Epithelial cell of prostate (primary cell): ENCODE results near the gene PRSS33.
A peak's percentile ranks its signal among the peaks of the same experiment; 100 is the strongest.

Experiments used
- DNase-seq: peaks from one replicate; pipeline ENCODE4 v3.0.0-alpha.2; 2011; ENCODE audit warnings: low read depth, low spot score
- H3K27ac ChIP-seq: fragments of 450-650 bp; 2 replicates; pipeline ENCODE4 v1.5.1; 2017; ENCODE audit warnings: mild to moderate bottlenecking

PRSS33 gene

DNA sequence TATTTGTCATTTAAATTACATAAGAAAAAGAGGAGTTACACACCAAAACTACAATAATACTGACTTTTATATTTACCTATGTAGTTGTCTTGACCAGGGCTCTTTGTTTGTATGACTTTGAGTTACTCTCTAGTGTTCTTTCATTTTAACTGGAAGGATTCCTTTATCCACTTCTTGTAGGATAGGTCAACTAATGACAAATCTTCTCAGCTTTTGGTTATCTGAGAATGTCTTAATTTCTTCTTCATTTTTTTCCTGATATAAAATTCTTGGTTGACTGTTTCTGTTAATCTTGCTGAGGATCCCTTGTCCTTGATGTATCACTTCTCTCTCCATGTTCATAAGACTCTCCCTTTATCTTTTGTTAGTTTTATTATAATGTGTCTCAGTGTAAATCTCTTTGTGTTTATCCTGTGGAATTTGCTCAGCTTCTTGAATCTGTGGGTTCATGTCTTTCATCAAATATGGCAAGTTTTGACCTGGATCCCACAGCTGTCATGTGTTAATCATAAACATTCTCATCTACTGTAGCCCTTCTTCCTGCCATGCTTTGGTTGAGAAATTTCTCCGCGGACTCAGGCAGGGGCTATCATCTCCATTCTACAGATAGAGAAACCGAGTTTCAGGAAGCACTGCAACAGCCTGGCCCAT is 16.3 kb upstream of the PRSS33 start:
- DNase-seq = no peak
- H3K27ac ChIP-seq = no peak overlapping the region

- peak; percentile 86 for DNase-seq
- peak overlapping the region; percentile 38 for H3K27ac ChIP-seq
These were observed 12.5 kb upstream of the PRSS33 start for GRCh38 chr16:2799859-2800226.

GRCh38 chr16:2799205-2799858 is 12.0 kb upstream of the PRSS33 start:
- no peak for DNase-seq
- H3K27ac ChIP-seq = peak overlapping the region; percentile 38

DNA sequence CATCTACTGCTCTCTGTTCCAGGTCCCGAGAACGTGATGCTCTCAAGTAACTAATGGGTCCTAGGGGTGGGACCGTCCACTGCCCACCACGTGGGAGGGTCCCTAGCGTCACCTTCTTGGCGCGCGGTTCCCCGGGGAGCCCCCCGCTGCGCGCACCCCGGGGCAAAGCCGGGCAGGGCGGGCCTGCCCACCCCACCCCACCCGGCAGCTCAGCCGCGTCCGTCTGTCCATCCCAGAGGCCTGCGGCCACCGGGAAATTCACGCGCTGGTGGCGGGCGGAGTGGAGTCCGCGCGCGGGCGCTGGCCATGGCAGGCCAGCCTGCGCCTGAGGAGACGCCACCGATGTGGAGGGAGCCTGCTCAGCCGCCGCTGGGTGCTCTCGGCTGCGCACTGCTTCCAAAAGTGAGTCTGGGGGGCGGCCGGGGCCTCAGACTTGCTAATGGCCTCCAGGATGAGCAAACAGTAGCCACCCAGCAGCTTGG is 11.4 kb upstream of the PRSS33 start:
- H3K27ac ChIP-seq = no peak overlapping the region
- no peak for DNase-seq

DNA sequence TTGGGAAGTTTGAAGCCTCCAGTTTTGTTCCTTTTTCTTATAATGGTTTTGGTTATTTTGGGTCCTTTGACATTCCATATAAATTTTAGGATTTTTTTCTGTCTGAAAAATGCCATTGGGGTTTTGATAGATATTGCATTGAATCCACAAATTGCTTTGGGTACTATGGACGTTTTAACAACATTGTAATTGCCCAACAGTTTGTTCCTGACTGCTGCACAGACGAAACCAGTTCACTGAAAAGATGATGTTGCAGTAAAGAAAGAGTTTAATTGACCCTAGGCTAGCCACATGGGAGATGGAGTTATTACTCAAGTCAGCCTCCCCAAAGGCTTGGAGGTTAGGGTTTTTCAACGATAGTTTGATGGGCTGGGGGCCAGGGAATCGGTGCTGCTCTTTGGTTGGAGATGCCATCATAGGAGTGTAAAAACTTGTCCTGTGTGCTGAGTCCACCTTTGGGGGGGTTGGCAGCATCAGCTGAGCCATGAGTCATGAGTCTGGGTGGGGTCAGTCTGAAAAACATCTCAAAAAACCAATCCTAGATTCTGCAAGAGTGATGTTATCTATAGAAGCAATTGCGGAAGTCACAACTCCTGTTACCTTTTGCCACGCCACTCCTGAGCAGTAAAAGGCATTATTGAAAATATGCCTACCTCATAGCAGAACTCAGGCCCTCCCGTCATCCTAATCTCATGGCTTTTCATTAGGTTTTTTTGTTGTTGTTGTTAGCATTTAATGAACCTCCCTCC is 8.2 kb upstream of the PRSS33 start:
- H3K27ac ChIP-seq = peak overlapping the region; percentile 29
- peak; percentile 6 for DNase-seq

- DNase-seq = no peak
- no peak overlapping the region for H3K27ac ChIP-seq
These were observed 5.6 kb upstream of the PRSS33 start for GRCh38 chr16:2792940-2793339.

- DNase-seq = no peak
- no peak overlapping the region for H3K27ac ChIP-seq
These were observed 3.8 kb upstream of the PRSS33 start for GRCh38 chr16:2791174-2791573.

DNA sequence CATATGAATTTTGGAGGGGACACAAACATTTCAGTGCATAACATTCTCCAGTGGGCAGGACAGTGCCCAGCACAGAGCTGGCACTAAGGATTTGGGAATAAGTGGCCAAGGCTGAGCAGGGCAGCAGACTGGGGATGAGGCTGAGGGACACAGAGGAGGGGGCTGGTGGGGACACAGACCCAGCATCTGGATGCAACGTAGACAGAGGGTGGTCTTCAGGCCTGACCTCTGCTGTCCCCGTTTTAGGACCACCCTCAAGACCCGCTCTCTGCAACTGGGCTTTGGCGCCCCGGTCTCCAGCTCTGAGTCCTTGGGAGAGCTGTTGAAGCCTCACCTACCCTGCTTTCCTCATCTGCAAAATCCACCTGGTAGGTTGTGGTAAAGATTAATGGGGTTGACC is 3.3 kb upstream of the PRSS33 start:
- DNase-seq = no peak
- H3K27ac ChIP-seq = no peak overlapping the region

DNA sequence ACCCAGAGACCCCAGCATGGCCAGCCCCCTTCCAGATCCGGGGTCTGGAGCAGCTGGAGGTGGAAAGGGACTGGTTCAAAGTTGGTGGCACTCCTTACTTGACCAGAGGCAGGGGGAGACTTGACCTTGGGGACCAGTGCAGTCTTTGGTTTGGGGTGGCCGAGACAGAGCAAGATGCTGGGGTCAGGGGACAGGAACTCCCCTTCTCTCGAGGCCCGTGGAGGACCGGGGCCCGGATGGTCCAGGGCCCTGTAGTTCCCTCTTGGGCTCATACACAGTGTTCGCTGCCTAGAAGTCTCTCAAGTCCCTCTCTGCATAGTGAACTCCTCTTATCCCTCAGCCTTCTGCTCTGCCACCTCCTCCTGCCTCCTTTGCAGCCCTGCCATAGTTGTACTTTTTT is 601 bp upstream of the PRSS33 start:
- H3K27ac ChIP-seq = no peak overlapping the region
- no peak for DNase-seq

GRCh38 chr16:2786826-2787151 is 571 bp downstream of the PRSS33 start:
- no peak overlapping the region for H3K27ac ChIP-seq
- no peak for DNase-seq

- H3K27ac ChIP-seq = no peak overlapping the region
- no peak for DNase-seq
These were observed 1.1 kb downstream of the PRSS33 start for GRCh38 chr16:2786061-2786825.

- DNase-seq = no peak
- H3K27ac ChIP-seq = no peak overlapping the region
These were observed 2.0 kb downstream of the PRSS33 start for GRCh38 chr16:2785101-2785991.

GRCh38 chr16:2784358-2785100 is 2.8 kb downstream of the PRSS33 start:
- no peak overlapping the region for H3K27ac ChIP-seq
- no peak for DNase-seq

DNA sequence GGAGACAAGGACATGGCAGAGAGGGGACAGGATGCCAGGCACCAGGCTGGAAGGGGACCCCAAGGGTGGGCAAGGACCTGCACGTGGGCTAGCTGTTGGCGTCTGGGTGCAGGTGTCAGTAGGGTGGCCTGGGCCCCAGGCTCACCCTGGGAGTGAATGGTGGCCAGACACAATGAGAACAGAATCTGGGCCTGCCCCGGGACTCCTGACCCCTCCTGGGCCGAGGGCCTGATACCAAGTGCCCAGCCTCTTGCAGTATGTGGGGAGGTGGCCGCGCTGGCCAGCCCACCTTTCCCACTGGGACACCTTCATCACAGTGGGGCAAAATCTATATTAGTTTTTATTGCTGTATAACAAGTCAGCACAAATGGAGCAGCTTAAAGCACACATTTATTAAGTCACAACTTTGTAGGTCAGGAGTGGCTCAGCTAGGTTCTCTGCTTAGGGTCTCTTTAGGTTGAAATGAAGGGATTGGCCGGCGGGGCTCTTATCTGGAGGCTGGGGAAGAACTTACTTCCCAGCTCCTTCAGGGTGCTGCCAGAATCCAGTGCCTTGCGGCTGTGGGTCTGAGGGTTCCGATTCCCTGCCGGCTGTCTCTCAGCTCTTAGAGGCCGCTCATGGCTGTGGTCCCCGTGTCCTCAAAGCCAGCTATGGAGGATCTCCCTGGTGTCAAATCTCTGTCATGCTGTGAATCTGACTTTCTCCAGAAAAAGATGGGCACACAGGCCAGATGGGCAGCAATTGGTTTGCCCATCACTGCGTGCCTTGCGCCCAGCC is 3.6 kb downstream of the PRSS33 start:
- H3K27ac ChIP-seq = no peak overlapping the region

DNA sequence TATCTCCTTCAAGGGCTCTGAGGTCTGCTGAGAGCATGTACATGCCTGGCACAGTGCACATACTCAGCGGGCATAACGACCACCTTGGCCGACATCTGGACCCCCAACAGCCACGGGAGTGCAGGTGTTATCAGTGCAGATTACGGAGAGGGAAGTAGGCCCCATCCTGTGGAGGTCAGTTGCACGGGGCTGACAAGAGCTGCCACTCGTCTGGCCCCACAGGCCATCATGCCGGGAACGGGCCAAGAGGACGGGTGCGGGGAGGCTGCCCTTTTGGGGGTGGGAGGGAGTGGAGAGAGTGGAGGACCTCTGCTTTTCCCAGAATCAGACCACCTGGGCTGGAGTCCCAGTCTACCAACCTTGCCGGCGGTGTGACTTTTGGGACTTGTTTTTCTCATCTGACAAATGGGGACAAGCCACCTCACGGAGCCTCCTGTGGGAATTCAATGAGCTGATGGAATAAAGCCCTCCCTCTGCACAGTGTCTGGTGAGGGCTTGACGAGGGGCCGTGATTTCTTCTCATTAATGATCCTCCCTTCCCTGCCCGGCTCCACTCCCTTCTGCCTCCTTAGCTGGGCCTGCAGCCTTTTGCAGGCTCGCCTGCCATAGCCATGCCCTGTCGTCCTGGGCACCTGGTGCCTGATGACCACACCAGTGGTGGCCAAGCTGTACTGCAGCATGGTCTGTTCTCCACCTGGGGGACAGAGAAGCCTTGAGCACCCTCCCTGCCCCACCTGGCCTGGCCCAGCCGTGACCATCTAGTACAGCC is 4.6 kb downstream of the PRSS33 start:
- no peak for DNase-seq

More for the DNA sequence above, 3.6 kb downstream of the PRSS33 start:
- DNase-seq = no peak

GRCh38 chr16:2779978-2780898 is 7.1 kb downstream of the PRSS33 start:
- DNase-seq = no peak
- H3K27ac ChIP-seq = no peak overlapping the region

More for the DNA sequence above, 4.6 kb downstream of the PRSS33 start:
- H3K27ac ChIP-seq = no peak overlapping the region
